AG20443 (cell line): ENCODE data around the gene PACS1.

Experiments
- DNase-seq: peaks from one replicate; pipeline ENCODE4 v3.0.0; 2012; ENCODE audit warnings: low spot score, mixed read lengths

Gene PACS1

GRCh38 chr11:66050581-66051231 is 19.4 kb upstream of the PACS1 start:
- no peak for DNase-seq

DNA sequence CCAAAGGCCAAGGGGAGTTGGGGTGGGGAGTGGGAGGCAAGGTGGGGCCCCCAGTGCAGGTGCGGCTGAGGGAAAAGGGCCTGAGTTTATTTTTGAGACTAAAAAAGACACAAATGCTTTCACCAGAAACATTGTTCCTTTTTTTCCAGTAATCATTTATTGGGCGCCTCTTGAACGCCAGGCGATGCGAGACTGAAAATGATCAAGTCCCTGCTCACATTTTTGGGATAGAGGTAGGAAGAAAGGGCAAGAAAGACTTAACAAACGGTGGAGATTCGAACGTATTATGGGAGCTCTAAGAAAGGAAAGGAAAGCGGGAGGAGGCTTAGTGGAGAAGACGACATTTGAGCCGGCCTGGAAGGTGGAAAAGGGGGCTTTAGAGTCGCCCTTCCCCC is 18.7 kb upstream of the PACS1 start:
- DNase-seq: no peak

DNA sequence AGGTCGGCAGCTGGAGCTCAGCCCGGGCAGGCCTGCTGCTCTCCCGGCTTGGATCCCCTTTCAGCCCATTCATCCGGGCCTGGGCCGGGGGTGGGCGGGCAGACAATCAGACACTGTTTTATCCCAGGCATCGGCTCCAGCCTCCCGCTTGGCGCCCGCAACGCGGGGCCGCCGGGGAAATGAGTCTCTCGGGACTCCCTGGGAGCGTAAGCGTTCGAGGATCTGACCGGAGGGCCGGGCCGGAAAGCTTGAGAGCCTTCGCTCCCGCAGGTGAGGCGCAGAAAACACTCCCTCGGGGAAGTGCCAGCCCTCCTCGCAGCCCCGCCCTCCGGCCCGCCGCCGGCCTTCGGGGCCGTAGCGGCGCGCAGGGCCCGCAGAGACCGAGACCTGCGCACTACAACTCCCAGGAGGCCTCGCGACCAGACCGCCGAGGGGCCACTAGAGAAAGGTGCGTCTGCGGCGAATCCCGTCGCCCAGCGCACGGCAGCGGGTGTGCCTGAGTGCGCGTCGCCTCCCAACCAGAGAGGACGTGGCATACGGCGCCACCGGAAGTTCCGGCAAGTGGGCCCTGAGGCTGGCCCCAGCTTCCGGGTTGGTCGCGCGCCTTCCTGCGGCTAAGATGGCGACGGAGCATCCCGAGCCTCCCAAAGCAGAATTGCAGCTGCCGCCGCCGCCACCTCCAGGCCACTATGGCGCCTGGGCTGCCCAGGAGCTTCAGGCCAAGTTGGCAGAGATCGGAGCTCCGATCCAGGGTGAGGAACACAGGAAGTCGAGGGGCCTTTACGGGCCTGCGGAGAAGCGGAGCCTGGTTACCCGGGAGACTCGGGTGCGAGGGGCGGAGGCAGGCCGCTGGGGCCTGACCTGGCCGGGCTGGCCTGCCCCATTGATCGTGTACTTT is 18.1 kb upstream of the PACS1 start, which contains the start of gene SF3B2:
Gene SF3B2, plus strand, starts transcription at position 599 of the 898 bp plus-strand sequence. Its CDS starts 21 bp downstream, at position 620.
- peak; percentile 98 for DNase-seq

GRCh38 chr11:66052664-66052982 is 17.4 kb upstream of the PACS1 start:
- no peak for DNase-seq

DNA sequence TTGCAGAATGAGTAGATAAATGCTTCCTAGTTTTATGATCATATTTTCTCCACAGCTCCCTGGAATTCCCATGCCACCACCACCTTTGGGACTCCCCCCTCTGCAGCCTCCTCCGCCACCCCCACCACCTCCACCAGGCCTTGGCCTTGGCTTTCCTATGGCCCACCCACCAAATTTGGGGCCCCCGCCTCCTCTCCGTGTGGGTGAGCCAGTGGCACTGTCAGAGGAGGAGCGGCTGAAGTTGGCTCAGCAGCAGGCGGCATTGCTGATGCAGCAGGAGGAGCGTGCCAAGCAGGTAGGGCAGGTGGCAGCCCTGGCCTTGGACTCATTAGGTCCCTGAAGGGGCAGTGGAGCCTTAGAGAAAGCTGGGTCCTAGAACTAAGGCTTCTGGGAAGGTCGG is 15.1 kb upstream of the PACS1 start:
- DNase-seq: no peak

GRCh38 chr11:66056501-66056900 is 13.6 kb upstream of the PACS1 start:
- no peak for DNase-seq

DNA sequence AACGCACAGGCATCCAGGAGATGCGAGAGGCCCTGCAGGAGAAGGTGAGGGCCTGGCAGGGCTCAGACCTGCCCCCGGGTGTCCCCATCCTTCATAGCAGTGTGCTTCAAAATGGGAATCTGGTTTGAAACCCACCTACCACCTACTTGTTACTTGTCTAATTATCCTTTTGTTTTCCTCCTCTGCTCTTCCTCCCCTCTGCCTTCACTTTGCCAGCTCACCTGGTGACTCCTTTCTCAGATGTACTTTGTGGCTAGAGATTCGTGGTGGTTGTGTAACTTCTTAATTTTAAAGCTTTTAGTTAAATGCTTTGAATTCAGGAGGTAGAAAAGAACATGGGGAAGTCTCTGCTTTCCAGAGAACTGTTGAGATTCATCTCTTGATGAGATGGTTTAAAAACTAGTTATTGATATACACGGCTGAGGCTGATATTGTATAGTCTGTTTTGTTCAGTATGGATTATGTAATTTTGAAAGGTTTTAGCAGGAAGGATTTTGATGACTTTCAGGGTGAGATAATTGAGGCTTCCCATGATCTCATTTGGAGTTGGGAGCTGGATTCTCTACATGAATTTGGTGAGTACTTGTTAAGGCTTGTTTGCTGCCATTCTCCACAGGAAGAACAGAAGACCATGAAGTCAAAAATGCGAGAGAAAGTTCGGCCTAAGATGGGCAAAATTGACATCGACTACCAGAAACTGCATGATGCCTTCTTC is 9.9 kb upstream of the PACS1 start:
- DNase-seq: no peak

DNA sequence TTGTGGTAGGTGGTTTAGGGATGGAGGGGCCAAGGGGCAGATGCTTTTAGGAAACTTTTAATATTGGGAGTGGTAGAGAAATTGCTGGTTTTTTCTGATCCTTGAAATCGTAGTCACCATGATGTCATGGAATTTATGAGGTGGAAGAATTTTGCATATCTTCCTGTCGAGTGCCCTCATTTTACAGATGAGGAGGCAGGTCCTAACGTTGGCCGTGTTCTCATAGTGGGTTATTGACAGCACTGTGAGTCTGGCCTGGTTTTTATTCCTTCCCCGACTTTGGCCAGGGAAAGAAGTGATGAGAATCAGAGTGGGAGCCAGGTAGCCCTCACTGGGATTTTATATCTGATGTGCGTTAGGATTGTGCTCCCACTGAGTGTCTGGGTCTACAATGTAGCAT is 8.8 kb upstream of the PACS1 start:
- DNase-seq: no peak

GRCh38 chr11:66062408-66062807 is 7.7 kb upstream of the PACS1 start:
- DNase-seq: no peak

DNA sequence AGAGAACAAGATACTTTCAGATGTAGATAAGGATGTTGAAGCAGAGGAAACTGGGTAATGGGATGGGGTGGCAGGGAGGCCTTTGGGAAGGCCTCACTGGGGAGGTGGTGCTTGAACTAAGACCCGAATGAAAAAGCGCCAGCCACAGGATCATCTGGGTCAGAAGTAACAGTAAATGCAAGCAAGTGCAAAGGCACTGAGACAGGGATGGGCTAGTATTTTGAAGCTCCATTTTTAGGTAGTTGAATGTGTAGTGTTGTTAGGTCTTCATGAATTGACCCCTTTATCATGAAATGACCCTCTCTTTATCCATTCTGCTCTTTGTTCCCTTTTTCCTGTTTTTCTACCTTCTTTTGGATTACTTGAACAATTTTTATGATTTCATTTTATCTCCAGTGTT is 6.2 kb upstream of the PACS1 start:
- no peak for DNase-seq

- no peak for DNase-seq
These were observed 5.5 kb upstream of the PACS1 start for GRCh38 chr11:66064571-66064970.

GRCh38 chr11:66066751-66067150 is 3.3 kb upstream of the PACS1 start:
- DNase-seq: no peak

- DNase-seq: no peak
These were observed 2.4 kb upstream of the PACS1 start for GRCh38 chr11:66067640-66068039.

DNA sequence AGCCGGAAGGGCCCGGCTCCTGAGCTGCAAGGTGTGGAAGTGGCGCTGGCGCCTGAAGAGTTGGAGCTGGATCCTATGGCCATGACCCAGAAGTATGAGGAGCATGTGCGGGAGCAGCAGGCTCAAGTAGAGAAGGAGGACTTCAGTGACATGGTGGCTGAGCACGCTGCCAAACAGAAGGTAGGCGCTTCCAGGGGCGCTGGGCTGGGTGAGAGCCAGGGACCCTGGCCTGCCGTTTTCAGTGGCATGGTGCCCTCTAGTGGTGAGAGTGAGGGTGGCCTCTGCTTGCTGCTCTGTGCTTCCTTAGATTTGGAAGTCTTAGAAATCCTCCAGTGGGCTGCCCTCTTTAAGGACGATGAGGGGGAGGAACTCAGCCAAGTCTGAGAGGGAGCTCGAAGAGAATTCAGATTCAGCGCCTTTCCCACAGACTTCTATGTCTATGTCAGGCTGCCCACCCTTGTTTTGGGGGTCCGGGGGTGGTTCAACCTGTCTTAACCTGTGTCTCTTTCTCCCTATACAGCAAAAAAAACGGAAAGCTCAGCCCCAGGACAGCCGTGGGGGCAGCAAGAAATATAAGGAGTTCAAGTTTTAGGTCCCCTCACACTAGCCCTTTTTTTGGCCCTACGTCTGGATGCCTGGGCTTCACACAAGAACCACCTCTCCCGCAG is 1.8 kb upstream of the PACS1 start:
- DNase-seq: peak; percentile 76

DNA sequence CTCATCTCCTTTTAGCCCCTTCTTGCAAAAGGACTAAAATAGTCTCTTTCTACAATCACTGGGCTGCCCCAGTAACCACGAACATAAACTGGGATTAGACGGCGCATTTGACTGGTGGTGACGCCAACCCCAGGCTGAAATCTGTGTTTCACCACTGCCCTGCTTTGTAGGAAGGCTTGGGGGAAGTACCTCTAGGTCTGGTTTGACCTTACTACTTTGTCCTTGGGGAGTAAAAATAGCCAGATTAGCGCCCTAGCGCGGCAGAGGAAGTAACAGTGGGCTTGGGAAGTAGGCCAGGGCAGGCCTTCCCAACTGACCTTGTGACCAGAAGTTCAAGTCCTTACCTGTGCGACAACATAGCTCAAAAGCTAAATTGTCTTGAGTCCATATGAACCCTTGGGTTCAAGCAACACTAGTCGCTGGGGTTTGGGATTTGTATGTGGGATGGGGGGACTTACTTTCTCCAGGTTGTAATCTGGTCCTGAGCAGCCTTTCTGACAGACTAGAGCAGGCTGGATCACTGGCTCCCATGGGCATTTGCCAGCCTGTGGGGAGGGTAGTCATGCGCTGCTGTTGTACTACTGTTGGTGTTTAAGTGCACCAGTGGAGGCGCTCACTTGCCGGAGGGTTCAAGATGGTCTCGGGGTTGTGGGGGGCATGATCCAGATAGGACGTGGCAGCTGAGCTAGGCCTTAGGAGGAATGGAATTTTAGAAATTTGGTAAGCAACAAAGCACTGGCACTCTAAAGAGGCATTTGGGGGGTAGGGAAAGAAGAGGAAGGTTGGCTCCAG is 953 bp upstream of the PACS1 start:
- peak; percentile 73 for DNase-seq

DNA sequence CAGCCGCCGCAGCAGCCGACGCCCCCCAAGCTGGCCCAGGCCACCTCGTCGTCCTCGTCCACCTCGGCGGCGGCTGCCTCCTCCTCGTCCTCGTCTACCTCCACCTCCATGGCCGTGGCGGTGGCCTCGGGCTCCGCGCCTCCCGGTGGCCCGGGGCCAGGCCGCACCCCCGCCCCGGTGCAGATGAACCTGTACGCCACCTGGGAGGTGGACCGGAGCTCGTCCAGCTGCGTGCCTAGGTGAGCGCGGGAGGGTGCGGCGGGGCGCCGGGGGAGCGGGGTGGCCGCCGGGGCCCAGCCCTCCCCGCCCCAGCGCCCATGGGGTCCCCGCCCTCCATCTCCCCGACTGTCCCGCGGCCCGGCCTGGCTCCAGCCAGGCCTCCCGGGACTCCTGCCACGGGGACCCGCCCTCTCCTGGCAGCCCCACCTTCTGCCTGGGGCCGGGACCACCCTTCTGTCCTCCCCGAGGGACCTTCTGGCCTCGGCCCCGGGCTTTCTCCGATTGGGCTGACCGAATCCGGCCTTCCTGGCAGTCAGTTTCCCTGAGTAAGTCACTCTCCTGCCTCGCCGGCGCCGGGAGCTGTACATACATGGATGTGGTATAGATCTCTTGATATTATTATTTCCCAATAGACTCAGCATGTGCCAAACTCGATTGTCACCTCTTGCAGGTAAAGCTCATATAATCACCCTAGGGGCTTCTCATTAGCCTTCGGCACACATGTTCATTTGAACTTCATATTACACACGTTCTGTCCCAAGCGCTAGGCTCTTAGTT is 720 bp downstream of the PACS1 start:
- DNase-seq: peak; percentile 61

GRCh38 chr11:66071381-66071801 is 1.3 kb downstream of the PACS1 start:
- no peak for DNase-seq

DNA sequence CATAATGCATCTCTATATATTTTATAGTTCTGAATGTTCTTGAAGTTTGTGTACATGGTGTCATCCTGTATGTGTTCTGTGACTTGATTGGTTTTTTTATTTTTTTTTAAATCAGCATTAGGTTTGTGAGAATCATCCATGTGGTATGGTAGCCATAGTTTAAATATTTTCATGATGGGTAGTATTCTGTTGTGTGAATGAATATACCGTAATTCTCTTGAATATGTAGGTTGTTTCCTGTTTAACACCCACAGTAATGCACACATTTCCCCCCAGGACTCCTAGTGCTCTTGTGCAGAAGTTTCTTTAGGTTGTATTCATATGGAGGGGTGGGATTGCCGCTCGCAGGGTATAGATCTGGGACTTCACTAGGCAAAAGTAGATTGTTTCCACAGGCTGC is 2.0 kb downstream of the PACS1 start:
- no peak for DNase-seq

DNA sequence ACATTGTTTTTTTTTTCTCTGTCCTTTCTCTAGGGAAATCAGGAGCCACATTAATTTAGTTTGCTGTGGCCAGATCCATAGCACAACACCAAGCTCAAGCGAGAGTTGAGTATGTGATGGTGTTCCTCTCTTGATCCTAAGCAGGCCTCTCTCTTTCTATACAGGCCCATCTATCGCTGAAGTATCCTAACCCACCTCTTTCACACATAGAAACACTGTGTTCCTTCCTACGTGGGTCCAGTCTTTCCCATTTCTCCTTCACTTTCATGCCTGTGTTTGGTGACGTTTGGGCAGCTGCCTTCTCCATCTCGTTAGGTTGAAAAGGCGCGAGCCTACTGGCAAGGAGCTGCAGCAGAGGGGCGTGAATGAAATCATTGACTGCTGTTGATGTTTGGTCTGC is 2.4 kb downstream of the PACS1 start:
- no peak for DNase-seq

DNA sequence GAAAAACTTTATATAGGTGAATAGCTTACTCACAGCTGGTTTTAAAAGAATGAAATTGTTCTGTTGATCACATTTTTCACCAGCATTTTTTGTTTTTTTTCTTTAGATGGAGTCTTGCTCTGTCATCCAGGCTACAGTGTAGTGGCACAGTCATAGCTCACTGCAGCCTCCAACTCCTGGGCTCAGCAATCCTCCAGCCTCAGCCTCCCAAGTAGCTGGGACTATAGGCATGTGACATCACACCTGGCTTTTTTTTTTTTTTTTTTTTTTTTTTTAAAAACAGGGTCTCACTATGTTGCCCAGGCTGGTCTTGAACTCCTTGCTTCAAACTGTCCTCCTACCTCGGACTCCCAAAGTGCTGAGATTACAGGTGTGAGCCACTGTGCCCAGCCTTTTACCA is 3.6 kb downstream of the PACS1 start:
- no peak for DNase-seq

GRCh38 chr11:66075273-66075672 is 5.2 kb downstream of the PACS1 start:
- DNase-seq: no peak
